K562 (cell line): ENCODE measurements around the gene FERMT3.

Source experiments
- MEF2A ChIP-seq: IDR thresholded peaks from 2 replicates; pipeline ENCODE4 v1.6.1; 2011; ENCODE audit warnings: low read depth, mild to moderate bottlenecking, low read length, moderate library complexity; ENCODE audit not compliant: control insufficient read depth
- TBP ChIP-seq: optimal IDR thresholded peaks from 2 replicates; pipeline ENCODE3; 2011; ENCODE audit warnings: low read depth, low read length, improper control_type of control experiment

DNA sequence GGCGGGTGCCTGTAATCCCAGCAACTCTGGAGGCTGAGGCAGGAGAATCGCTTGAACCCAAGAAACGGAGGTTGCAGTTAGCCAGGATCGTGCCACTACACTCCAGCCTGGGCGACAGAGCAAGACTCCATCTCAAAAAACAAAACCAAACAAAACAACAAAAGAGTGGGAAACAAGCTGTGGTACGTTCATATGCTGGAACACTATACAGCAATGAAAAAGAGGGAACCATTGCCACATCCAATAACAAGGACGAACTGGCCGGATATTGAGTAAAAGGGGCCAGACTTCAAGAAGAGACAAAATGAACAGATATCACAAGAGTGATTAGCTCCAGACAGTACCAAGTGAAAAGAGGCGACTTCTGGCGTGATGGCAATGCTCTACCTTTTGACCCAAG is 45.5 kb upstream of the FERMT3 start:
- TF ChIP-seq TBP, result no peak
- TF ChIP-seq MEF2A, result no peak
